ENCODE results near the gene COG5.

DNA sequence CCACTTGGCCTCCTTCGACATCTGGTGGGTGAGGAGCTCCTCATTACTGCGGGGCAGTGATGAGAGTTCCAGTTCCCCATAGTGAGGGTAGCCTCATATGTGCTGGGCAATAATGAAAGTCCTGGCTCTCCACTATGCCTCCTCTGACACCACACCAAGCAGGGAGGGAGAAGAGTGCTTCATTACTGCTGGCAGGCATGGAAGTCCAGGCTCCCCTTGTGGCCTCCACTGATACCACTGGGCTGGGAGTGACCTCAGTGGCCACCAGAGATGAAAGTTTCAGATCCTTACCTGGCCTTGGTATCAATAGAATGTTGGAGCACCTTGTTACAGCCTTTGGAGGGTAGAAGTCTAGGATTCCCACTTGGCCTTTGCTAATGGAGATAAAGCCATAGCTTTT, 6.6 kb upstream of the COG5 start:
- TF ChIP-seq, protein P1, sequence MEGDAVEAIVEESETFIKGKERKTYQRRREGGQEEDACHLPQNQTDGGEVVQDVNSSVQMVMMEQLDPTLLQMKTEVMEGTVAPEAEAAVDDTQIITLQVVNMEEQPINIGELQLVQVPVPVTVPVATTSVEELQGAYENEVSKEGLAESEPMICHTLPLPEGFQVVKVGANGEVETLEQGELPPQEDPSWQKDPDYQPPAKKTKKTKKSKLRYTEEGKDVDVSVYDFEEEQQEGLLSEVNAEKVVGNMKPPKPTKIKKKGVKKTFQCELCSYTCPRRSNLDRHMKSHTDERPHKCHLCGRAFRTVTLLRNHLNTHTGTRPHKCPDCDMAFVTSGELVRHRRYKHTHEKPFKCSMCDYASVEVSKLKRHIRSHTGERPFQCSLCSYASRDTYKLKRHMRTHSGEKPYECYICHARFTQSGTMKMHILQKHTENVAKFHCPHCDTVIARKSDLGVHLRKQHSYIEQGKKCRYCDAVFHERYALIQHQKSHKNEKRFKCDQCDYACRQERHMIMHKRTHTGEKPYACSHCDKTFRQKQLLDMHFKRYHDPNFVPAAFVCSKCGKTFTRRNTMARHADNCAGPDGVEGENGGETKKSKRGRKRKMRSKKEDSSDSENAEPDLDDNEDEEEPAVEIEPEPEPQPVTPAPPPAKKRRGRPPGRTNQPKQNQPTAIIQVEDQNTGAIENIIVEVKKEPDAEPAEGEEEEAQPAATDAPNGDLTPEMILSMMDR (IDR thresholded peaks at IDR 0.05; ENCODE audit: insufficient read depth, low read length): no peak
- no peak for TF ChIP-seq GABPA (IDR thresholded peaks at IDR 0.05; ENCODE audit: low read depth)
